ENCODE data around the gene IL1RAPL1. TPM values are rescaled to one million over a fixed set of nuclear protein-coding genes. Genes with fewer than 3 reads are reported as not detected.
A peak's percentile ranks its signal among the peaks of the same experiment; 100 is the strongest.

Gene IL1RAPL1
- total RNA-seq, 1 donor from 2014 or later: 0.16 TPM

DNA sequence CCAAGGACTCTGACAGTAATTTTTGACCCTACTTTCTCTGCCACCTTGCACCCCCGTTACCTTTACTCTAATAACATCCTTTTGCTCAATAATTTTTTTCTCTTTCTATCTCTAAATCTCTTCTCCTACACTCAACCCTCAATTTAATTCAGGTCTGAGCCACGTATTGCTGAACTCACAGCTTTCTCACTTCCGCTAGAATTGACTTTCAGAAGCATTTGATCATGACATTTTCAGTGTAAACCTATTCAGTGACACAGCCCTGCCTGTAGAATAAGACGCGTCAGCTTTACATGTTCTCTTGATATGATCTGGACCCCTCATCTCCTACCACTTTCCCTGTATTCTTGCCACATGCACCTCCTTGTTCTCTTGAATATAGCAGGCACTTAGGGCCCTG, 1188.6 kb downstream of the IL1RAPL1 start:
- no peak overlapping the region for H3K4me2 ChIP-seq (ENCODE audit: low read length)
- TF ChIP-seq, protein P1, sequence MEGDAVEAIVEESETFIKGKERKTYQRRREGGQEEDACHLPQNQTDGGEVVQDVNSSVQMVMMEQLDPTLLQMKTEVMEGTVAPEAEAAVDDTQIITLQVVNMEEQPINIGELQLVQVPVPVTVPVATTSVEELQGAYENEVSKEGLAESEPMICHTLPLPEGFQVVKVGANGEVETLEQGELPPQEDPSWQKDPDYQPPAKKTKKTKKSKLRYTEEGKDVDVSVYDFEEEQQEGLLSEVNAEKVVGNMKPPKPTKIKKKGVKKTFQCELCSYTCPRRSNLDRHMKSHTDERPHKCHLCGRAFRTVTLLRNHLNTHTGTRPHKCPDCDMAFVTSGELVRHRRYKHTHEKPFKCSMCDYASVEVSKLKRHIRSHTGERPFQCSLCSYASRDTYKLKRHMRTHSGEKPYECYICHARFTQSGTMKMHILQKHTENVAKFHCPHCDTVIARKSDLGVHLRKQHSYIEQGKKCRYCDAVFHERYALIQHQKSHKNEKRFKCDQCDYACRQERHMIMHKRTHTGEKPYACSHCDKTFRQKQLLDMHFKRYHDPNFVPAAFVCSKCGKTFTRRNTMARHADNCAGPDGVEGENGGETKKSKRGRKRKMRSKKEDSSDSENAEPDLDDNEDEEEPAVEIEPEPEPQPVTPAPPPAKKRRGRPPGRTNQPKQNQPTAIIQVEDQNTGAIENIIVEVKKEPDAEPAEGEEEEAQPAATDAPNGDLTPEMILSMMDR (IDR thresholded peaks at IDR 0.05; ENCODE audit: insufficient read depth, low read depth, low read length): no peak
- TF ChIP-seq EZH2 (IDR thresholded peaks at IDR 0.05; ENCODE audit: insufficient read depth, low read length): no peak
- FAIRE-seq (no peak), DNase-seq (ENCODE audit: low read depth) (no peak)
- Mint-ChIP-seq H3K9me3 (ENCODE audit: unreplicated experiment) (peaks cover 2% of the 10 kb centered on the region), H3K4me3 (ENCODE audit: unreplicated experiment) (no peak overlapping the region), H3K27ac (ENCODE audit: unreplicated experiment) (no peak overlapping the region), H3K27me3 (ENCODE audit: low read depth, unreplicated experiment) (no peaks in the 10 kb centered on the region), H3K36me3 (ENCODE audit: low read depth, unreplicated experiment) (no peaks in the 10 kb centered on the region), H3K4me1 (ENCODE audit: low read depth, unreplicated experiment) (peaks cover 3% of the 10 kb centered on the region)
- no peak overlapping the region for H2AFZ ChIP-seq (ENCODE audit: low read depth, low read length)
- H3K79me2 ChIP-seq (ENCODE audit: insufficient read depth, low read length): no peaks in the 10 kb centered on the region
- H3K9ac ChIP-seq (ENCODE audit: low read length): no peak overlapping the region
- no peak overlapping the region for H3K4me3 ChIP-seq (ENCODE audit: insufficient read depth, low read depth, low read length)
- no peaks in the 10 kb centered on the region for H3K36me3 ChIP-seq (ENCODE audit: insufficient read depth, low read length)
- no peak overlapping the region for H3K27ac ChIP-seq (ENCODE audit: low read depth, low read length)
- H4K20me1 ChIP-seq (ENCODE audit: insufficient read depth, low read length): no peaks in the 10 kb centered on the region
- H3K9me3 ChIP-seq (ENCODE audit: insufficient read depth, low read depth, low read length): no peaks in the 10 kb centered on the region
- no peaks in the 10 kb centered on the region for H3K27me3 ChIP-seq (ENCODE audit: insufficient read depth, low read length)
- no peaks in the 10 kb centered on the region for H3K4me1 ChIP-seq (ENCODE audit: insufficient read depth, low read length)

DNA sequence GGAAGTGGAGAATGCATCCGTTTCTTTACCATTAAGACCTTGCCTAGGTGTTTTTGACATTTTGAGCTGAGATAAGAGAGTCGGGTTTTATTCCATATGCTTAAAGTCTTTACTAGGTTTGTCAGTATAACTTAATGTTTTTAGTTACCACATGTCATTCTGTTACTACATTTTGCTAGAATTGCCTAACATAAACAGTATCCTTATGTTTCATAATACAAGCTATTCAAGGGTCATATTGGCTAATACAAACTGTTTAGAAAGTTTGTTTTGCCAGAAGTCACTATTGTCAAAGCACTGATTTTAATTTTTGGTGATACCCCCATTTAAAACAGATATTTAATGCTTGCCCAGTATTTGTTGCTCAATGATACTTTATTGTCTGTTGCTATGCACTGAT, 1200.4 kb downstream of the IL1RAPL1 start:
- no peaks in the 10 kb centered on the region for H3K27me3 ChIP-seq (ENCODE audit: insufficient read depth, low read length)
- H3K9ac ChIP-seq (ENCODE audit: low read length): no peak overlapping the region
- H3K36me3 ChIP-seq (ENCODE audit: insufficient read depth, low read length): no peaks in the 10 kb centered on the region
- no peaks in the 10 kb centered on the region for H3K79me2 ChIP-seq (ENCODE audit: insufficient read depth, low read length)
- no peak overlapping the region for H3K27ac ChIP-seq (ENCODE audit: low read depth, low read length)
- H4K20me1 ChIP-seq (ENCODE audit: insufficient read depth, low read length): no peaks in the 10 kb centered on the region
- TF ChIP-seq EZH2 (IDR thresholded peaks at IDR 0.05; ENCODE audit: insufficient read depth, low read length): no peak
- TF ChIP-seq, protein P1 (IDR thresholded peaks at IDR 0.05; ENCODE audit: insufficient read depth, low read depth, low read length): no peak
- no peaks in the 10 kb centered on the region for H3K4me1 ChIP-seq (ENCODE audit: insufficient read depth, low read length)
- no peak overlapping the region for H3K4me2 ChIP-seq (ENCODE audit: low read length)
- H3K9me3 ChIP-seq (ENCODE audit: insufficient read depth, low read depth, low read length): no peaks in the 10 kb centered on the region
- H3K36me3 Mint-ChIP-seq (ENCODE audit: low read depth, unreplicated experiment): no peaks in the 10 kb centered on the region
- H3K4me3 Mint-ChIP-seq (ENCODE audit: unreplicated experiment): no peak overlapping the region
- H3K27ac Mint-ChIP-seq (ENCODE audit: unreplicated experiment): no peak overlapping the region
- H3K27me3 Mint-ChIP-seq (ENCODE audit: low read depth, unreplicated experiment): no peaks in the 10 kb centered on the region
- no peak overlapping the region for H3K4me3 ChIP-seq (ENCODE audit: insufficient read depth, low read depth, low read length)
- FAIRE-seq (peak; percentile 80), DNase-seq (ENCODE audit: low read depth) (no peak)
- no peaks in the 10 kb centered on the region for H3K4me1 Mint-ChIP-seq (ENCODE audit: low read depth, unreplicated experiment)
- H3K9me3 Mint-ChIP-seq (ENCODE audit: unreplicated experiment): no peaks in the 10 kb centered on the region
- no peak overlapping the region for H2AFZ ChIP-seq (ENCODE audit: low read depth, low read length)

DNA sequence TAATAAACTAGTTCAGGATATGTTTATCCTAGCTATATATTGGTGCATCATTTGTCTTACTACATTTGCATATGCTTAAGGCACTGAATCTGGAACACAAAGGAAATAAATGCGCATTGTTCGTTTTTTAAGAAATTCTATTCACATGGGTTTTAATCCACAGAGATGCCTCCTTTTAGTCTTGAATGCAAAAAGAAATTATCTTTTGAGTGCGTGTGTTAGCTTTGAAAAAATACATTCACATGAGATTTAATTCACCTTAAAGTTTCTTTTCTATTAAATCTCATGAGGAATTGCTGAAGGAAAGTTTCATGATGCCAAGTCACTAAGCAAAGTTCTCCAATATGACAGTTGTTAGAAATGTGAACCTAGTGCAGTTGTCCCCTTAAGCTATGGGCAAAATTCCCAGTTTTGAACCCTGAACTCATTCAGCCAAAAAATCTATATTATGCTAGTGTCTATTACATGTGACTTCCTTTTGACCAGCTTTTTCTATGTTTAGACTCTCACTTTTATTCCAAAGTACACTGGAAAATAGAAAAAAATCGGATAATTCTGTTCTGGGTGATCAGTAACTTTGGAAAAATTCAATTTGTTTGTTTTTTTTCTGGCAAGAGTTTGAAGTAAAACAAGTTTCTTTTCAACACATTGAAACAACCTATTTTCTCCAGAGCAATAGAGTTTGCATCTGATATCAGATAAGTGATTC, 1201.9 kb downstream of the IL1RAPL1 start:
- Mint-ChIP-seq H3K36me3 (ENCODE audit: low read depth, unreplicated experiment) (no peaks in the 10 kb centered on the region), H3K4me3 (ENCODE audit: unreplicated experiment) (no peak overlapping the region), H3K9me3 (ENCODE audit: unreplicated experiment) (no peaks in the 10 kb centered on the region), H3K27ac (ENCODE audit: unreplicated experiment) (no peak overlapping the region), H3K27me3 (ENCODE audit: low read depth, unreplicated experiment) (no peaks in the 10 kb centered on the region), H3K4me1 (ENCODE audit: low read depth, unreplicated experiment) (no peaks in the 10 kb centered on the region)
- Histone ChIP-seq H3K79me2 (ENCODE audit: insufficient read depth, low read length) (no peaks in the 10 kb centered on the region), H3K36me3 (ENCODE audit: insufficient read depth, low read length) (no peaks in the 10 kb centered on the region), H4K20me1 (ENCODE audit: insufficient read depth, low read length) (no peaks in the 10 kb centered on the region), H2AFZ (ENCODE audit: low read depth, low read length) (no peak overlapping the region), H3K4me1 (ENCODE audit: insufficient read depth, low read length) (no peaks in the 10 kb centered on the region), H3K9me3 (ENCODE audit: insufficient read depth, low read depth, low read length) (no peaks in the 10 kb centered on the region), H3K27ac (ENCODE audit: low read depth, low read length) (no peak overlapping the region), H3K27me3 (ENCODE audit: insufficient read depth, low read length) (no peaks in the 10 kb centered on the region), H3K4me2 (ENCODE audit: low read length) (no peak overlapping the region), H3K4me3 (ENCODE audit: insufficient read depth, low read depth, low read length) (no peak overlapping the region), H3K9ac (ENCODE audit: low read length) (no peak overlapping the region)
- FAIRE-seq (peak; percentile 50), DNase-seq (ENCODE audit: low read depth) (no peak)
- TF ChIP-seq EZH2 (IDR thresholded peaks at IDR 0.05; ENCODE audit: insufficient read depth, low read length): no peak
- TF ChIP-seq, protein P1 (IDR thresholded peaks at IDR 0.05; ENCODE audit: insufficient read depth, low read depth, low read length): no peak
